Caki2 (cell line): Measurements from ENCODE around the gene ATP8B4. TPM values are rescaled to one million over a fixed set of nuclear protein-coding genes. Genes with fewer than 3 reads are reported as not detected.

Experiments
- DNase-seq: peaks from one replicate; pipeline ENCODE4 v3.0.0-alpha.2; 2015; ENCODE audit warnings: low read depth
- in situ Hi-C: cut with HindIII; loops from 2 replicates; pipeline ENCODE4 v1.10.0; 2016; ENCODE audit warnings: low sequenced_read_pairs, low pct_unique_long_range_greater_than_20kb, mixed read lengths
- total RNA-seq: library from RNA; depleted of rRNA; stranded (reverse); fragments of >200 nt; shearing (Covaris generic); gene quantifications from 2 replicates; pipeline ENCODE4 v1.2.3, GENCODE V29; 2014; ENCODE audit warnings: low replicate concordance

Gene ATP8B4
- total RNA-seq, 1 experiment from 2014 or later: not detected

DNA sequence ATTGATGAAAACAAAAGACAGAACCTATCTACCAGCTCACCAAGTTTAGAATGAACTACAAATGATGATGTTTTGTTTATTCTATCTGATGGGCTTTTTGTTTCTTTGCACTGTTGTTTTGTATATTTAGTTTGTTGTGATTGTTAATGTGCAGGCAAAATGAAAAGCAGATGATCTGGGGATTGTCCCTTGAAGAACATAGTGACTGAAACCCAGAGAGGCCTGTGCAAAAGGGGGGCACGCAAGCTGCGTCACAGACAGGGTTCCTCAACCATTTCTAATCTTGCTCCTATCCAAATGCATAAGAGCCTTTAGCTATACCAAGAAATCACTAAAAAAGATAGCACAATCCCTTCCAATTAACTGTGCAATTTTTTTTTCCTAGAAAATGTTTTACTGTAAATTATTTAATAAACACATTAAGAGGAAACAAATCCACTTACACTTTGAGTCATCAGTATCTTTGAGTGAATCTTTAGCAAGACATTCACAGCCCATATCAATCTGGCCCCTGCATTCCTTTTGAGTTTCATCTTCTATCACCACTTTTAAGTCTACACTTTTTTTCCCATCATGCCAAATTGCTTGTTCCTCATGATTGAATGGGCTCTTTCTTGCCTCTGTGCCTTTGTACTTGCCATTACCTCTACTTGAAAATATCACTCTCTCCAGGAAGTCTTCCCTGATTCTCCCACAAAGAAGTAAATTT lies 220.3 kb downstream of the ATP8B4 start:
- DNase-seq: no peak
- in situ Hi-C loops: no loop called here

DNA sequence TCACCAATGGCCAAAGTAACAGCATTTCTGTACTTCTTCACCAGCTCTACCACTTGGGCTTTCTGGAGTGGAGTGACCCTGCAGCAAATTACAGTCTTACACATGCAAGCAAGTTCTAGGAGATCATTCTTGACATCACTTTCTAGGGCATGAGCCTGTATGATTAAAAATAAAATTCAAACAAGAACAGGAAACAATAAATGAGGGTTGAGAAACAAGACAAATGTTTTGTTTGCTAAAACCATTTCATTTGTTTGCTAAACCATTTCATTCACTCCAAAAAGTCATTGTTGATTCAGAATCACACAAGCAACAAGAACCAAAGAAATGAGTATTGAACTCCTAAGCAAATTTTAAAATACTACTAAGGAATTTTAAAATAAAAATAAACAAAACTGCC lies 220.9 kb downstream of the ATP8B4 start:
- in situ Hi-C loops: no loop called here
- DNase-seq: no peak

GRCh38 chr15:49895347-49896223 lies 223.4 kb downstream of the ATP8B4 start:
- DNase-seq: no peak
- in situ Hi-C loops: no loop called here

DNA sequence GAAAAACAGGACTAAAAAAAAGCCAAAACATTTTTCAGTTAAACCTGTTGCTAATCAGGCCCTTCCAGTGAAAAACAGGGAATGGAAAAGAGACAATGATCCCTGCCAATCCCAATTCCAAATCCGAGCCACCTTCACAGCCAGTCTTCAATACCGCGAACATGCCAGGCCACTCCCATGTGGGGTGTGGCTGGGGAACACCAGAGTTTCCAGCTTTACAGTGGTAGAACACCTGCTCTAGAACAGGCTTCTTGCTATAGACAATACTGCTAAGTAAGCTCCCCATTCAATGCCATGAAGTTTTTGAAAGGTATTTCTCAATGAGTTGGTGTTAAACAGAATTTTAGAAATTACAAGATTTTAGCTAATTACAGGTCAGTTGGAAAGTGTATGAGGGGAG lies 228.3 kb downstream of the ATP8B4 start:
- DNase-seq: no peak
- in situ Hi-C loops: no loop called here

- no peak for DNase-seq
- in situ Hi-C loops: no loop called here
These were observed 229.5 kb downstream of the ATP8B4 start for GRCh38 chr15:49889536-49889935.

DNA sequence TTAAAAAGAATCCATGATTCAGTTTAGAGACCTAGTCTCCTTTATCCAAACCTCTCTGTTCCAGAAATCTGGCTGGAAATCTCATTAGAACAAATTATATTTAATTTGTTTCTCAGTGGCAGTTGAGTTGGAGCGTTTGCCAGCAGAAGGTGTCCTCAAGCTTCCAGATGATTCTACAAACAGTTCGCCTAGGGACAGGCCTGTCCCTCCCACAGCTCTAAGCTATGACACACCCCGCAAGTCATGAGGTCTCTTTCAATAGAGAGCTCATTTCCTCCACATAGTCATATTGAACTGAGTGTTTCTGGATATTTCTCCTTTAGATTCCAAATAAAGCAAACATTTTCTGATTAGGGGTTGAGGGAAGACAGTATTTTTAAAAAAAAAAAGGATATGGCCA lies 230.3 kb downstream of the ATP8B4 start:
- in situ Hi-C loops: no loop called here

DNA sequence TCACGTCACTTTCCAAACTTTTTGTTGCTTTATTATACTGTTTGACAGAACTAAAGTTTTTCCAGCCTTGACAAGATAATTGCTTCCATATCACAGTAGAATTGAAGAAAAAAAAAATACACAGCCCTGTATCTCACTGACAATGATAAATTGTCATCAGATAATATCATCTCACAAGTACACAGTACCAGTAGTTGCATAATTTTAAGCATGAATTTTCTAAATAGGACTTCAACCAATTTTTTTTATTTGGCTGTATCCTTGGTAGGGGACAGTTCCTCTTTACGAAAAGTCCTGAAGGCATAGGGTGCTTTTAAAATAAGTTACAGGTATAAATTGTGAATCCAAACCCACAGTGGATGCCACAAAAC lies 230.7 kb downstream of the ATP8B4 start:
- DNase-seq: no peak
- in situ Hi-C loops: no loop called here

More for the DNA sequence above, 230.3 kb downstream of the ATP8B4 start:
- no peak for DNase-seq

- no peak for DNase-seq
- in situ Hi-C loops: no loop called here
These were observed 231.2 kb downstream of the ATP8B4 start for GRCh38 chr15:49887659-49888322.

DNA sequence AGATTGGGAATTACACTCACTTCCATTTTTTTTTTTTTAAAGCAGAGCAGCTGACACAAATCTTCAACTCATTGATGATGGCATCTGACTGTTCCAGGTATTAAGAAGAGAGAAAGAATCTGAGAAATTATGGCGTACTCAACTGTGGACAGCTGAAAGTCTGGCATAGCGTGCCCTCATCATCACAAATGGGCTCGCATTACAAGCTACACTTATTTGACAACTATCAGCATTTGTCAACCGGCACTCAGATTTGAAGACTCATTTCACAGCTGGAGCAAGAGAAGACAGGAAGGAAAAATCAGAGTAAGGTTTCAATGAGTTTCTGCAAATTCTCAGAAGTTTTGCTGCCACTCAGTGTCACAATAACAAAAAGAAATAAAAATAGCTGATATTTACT lies 235.9 kb downstream of the ATP8B4 start:
- in situ Hi-C loops: no loop called here

DNA sequence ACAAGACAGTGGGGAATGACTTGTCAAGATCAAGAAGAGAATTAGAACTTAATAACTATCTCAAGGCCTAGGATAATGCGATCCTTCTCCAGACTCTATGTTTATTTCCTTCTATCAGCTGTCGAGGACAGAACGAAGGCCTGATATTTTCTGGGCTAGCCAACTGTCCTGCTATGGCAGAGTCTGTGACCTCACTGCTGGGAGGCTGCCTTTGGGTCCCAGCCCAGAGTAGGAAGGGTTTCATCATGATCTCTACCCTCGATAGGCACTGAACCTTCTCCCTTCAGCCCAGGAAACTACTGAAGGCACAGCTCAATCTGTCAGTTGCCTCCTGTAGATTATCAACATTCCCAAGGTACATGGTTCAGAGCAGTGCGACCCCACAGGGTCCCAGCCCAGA lies 237.2 kb downstream of the ATP8B4 start:
- in situ Hi-C loops: no loop called here

More for the DNA sequence above, 235.9 kb downstream of the ATP8B4 start:
- no peak for DNase-seq

DNA sequence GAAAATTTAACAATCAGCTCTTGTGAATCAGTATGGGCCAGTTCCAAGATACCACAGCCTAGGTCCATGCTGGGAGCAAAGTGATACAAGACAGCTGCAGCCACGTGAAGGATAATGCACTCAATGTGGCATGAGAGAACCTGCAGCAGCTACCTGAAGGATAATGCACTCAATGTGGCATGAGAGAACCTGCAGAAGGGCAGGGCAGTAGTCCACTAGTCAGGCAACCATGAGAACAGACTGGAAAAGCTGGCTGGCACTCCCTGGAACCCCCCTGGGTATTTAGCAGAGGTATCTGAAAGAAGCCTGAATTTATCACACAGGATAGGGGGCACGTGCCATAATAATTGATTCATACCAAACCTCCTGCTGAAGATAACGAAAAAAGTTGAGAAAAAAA lies 237.6 kb downstream of the ATP8B4 start:
- DNase-seq: no peak
- in situ Hi-C loops: no loop called here

More for the DNA sequence above, 237.2 kb downstream of the ATP8B4 start:
- DNase-seq: no peak

DNA sequence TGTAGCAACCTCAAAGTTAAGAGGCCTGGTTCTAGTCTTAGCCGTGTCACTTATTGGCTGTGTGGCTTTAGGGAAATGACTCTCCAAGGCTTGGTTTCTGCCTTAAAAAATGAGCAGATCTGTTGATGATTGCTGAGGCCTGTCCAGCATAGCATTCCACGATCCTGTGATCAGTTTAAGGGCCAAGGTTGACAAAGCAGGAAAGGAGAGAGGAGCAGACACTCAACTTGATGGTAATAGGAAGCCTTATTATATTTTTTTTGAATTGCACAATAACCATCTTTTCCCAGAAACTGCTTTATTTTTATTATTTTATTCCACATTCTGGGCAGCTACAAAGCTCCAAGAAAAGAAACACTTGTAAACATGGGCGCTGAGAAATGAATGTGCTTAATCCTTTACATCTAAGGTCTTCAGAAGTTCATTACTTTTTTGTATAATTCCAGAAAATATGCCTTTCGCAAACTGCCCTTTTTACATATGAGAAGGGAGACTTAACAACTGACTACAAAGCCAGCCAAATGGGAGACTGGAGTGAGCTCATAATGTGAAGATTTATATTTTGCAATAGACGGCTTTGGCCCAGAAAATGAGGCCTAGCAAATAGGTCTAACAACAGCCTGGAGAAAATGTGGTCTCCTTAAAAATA lies 241.0 kb downstream of the ATP8B4 start:
- no peak for DNase-seq
- in situ Hi-C loops: no loop called here

- in situ Hi-C loops: no loop called here
These were observed 241.7 kb downstream of the ATP8B4 start for GRCh38 chr15:49877117-49877872.

DNA sequence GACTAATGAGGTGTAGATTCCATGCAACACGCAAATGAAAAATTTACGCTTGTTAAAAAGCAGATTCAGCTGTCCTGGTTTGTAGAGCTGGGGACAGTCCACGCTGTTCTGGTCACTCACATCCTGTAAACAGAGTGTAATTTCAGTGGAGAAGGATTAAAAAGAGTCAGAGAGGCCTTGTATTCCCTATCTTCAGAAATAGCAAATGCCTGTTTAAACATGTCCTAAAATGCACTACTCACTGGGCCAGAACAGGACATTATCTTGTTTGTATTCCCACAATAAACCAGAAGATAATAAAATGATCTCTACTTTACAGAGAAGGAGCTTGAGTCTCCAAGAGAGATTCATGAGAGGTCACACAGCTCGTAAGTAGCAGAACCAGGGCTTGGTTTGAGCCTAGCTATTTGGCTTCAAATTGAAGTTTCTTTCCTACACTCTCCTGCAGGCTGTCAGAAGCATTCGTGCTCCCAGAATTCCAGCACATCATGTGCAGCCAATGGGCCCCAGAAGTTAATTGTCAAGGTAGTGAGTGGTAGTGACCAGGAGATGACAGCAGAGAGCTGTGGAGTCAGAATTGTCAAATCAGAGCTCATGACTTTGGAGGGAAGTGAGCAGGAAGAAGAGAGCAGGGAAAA lies 242.5 kb downstream of the ATP8B4 start:
- no peak for DNase-seq
- in situ Hi-C loops: no loop called here

More at GRCh38 chr15:49877117-49877872, 241.7 kb downstream of the ATP8B4 start:
- DNase-seq: no peak

DNA sequence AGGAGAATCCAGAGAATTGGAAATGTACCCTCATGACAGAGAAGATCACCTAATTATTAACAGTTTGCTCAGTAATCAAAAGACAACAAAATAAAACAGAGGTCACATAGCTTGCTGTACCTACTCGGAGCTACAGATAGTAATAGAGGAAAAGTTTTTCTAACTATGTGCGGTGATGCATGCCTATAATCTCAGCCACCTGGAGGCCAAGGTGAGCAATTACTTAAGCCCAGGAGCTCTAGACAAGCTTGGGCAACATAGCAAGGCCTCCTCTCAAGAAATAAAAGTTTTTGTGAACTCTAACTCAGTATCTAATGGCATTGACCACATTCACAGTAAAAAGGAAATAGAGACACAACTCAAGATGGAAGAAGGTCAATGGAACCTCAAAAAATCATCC lies 243.6 kb downstream of the ATP8B4 start:
- no peak for DNase-seq
- in situ Hi-C loops: no loop called here

DNA sequence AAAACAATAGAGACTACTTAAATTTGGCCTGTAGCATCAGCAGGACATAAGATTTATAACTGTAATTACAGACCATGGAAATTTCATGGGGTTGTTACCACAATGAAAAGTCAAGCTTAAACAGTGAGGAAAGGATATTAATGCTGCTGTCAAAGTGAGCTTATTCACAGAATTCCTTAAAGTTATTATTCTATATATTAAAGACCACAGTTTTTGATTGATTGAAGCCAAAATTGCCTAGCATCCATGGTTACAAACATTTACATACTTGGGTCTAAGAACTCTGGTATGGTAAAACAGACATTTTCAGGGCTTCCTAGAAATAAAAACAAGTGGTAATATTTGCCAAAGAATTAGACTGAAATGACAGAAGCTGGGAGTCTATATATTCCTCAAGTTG lies 248.6 kb downstream of the ATP8B4 start:
- no peak for DNase-seq
- in situ Hi-C loops: no loop called here

DNA sequence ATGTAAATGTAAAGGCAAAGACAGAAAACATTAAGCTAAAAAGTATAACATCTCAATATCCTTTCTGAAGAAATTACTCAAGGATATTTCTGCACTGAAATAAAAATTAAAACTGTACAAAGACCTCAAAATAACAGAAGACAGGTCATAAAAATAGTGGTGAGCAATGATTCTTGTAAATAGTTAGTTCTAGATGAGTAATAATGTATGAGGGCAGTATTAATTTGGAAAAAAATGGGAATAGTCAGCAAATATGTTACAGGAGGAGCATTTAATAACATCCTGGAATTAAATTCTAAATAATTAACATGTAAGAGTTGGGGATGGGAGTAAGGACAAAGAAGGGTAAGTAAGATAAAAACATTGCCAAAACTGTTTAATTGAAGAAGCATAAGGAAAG lies 250.7 kb downstream of the ATP8B4 start:
- in situ Hi-C loops: no loop called here
- DNase-seq: no peak
